Measurements from ENCODE around the gene GADL1. TPM values are rescaled to one million over a fixed set of nuclear protein-coding genes. Genes with fewer than 3 reads are reported as not detected.

Gene GADL1
- polyA plus RNA-seq, 1 experiment, result not detected

DNA sequence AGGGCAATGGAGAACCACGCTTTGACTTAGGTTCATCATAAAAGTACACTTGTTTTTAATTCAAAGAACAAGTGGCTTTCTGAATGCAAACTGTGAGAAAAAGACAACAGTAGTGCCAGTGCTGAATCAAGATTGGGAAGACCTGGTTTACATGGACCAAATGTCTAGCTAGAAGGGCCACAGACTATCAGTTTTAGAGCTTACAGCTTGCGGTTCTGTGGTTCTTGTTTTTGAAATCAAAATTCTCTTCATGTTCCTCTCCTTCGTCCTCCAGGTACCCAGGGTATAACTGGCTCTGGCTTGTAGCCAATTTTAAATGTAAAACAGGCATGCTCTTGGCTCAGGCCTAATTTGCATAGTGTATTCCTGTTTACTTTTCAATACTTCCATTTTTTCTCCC is 163.5 kb downstream of the GADL1 start:
- ChIA-PET CTCF (interaction anchor here (1.3 to 1.8 kb wide), 3 partner anchors 8 to 532 kb away, joined by 3 to 4 read pairs (median 3); no protein-coding TSS in a partner anchor), POLR2A (interaction anchor here (1.2 kb wide), 1 partner anchor 10 kb away, joined by 4 read pairs; no protein-coding TSS in a partner anchor)
- Histone ChIP-seq H3K27me3 (ENCODE audit: control insufficient read depth, insufficient read depth, low read length) (no peaks in the 10 kb centered on the region), H3K9me3 (ENCODE audit: control insufficient read depth, insufficient read depth, low read length) (no peaks in the 10 kb centered on the region), H3K4me3 (ENCODE audit: low read depth, low read length) (no peak overlapping the region), H3K27ac (ENCODE audit: low read depth, low read length) (no peak overlapping the region)
- DNase-seq (ENCODE audit: low read depth, low spot score), result no peak
- TF ChIP-seq, protein P1, sequence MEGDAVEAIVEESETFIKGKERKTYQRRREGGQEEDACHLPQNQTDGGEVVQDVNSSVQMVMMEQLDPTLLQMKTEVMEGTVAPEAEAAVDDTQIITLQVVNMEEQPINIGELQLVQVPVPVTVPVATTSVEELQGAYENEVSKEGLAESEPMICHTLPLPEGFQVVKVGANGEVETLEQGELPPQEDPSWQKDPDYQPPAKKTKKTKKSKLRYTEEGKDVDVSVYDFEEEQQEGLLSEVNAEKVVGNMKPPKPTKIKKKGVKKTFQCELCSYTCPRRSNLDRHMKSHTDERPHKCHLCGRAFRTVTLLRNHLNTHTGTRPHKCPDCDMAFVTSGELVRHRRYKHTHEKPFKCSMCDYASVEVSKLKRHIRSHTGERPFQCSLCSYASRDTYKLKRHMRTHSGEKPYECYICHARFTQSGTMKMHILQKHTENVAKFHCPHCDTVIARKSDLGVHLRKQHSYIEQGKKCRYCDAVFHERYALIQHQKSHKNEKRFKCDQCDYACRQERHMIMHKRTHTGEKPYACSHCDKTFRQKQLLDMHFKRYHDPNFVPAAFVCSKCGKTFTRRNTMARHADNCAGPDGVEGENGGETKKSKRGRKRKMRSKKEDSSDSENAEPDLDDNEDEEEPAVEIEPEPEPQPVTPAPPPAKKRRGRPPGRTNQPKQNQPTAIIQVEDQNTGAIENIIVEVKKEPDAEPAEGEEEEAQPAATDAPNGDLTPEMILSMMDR (IDR thresholded peaks at IDR 0.05; ENCODE audit: low read depth, low read length), result no peak

GRCh38 chr3:30729936-30730335 is 164.5 kb downstream of the GADL1 start:
- no peak overlapping the region for H3K4me3 ChIP-seq (ENCODE audit: low read depth, low read length)
- no peak for DNase-seq (ENCODE audit: low read depth, low spot score)
- no peaks in the 10 kb centered on the region for H3K9me3 ChIP-seq (ENCODE audit: control insufficient read depth, insufficient read depth, low read length)
- POLR2A ChIA-PET, result no interaction called here
- TF ChIP-seq, protein P1 (IDR thresholded peaks at IDR 0.05; ENCODE audit: low read depth, low read length), result no peak
- no peaks in the 10 kb centered on the region for H3K27me3 ChIP-seq (ENCODE audit: control insufficient read depth, insufficient read depth, low read length)
- CTCF ChIA-PET, result no interaction called here
- no peak overlapping the region for H3K27ac ChIP-seq (ENCODE audit: low read depth, low read length)

- POLR2A ChIA-PET, result no interaction called here
- H3K27ac ChIP-seq (ENCODE audit: low read depth, low read length), result no peak overlapping the region
- H3K4me3 ChIP-seq (ENCODE audit: low read depth, low read length), result no peak overlapping the region
- H3K9me3 ChIP-seq (ENCODE audit: control insufficient read depth, insufficient read depth, low read length), result no peaks in the 10 kb centered on the region
- CTCF ChIA-PET, result no interaction called here
- no peak for DNase-seq (ENCODE audit: low read depth, low spot score)
- H3K27me3 ChIP-seq (ENCODE audit: control insufficient read depth, insufficient read depth, low read length), result no peaks in the 10 kb centered on the region
- TF ChIP-seq, protein P1 (IDR thresholded peaks at IDR 0.05; ENCODE audit: low read depth, low read length), result no peak
Measured at GRCh38 chr3:30729512-30729911, 164.9 kb downstream of the GADL1 start.

- TF ChIP-seq, protein P1 (IDR thresholded peaks at IDR 0.05; ENCODE audit: low read depth, low read length), result no peak
- no peak overlapping the region for H3K4me3 ChIP-seq (ENCODE audit: low read depth, low read length)
- no peaks in the 10 kb centered on the region for H3K27me3 ChIP-seq (ENCODE audit: control insufficient read depth, insufficient read depth, low read length)
- POLR2A ChIA-PET, result no interaction called here
- CTCF ChIA-PET, result no interaction called here
- H3K9me3 ChIP-seq (ENCODE audit: control insufficient read depth, insufficient read depth, low read length), result no peaks in the 10 kb centered on the region
- DNase-seq (ENCODE audit: low read depth, low spot score), result no peak
- H3K27ac ChIP-seq (ENCODE audit: low read depth, low read length), result no peak overlapping the region
Measured at GRCh38 chr3:30728143-30728542, 166.3 kb downstream of the GADL1 start.

DNA sequence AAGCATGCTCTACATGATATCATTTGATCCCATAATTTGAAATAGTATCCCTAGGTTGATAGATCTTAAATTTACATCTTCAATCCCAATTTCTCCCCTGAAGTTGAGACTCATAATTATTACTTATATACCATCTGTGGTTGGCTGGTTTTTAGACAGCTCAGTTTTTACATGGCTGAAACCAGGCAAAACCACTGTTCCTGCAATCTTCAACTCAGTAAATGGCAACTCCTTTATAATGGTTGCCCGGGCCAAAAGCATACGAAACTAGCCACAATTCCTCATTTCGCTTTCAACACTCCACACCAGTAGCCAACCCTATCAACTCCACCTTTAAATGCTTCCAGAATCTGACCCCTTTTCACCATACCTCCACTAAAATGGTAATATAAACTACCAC is 169.6 kb downstream of the GADL1 start:
- H3K27ac ChIP-seq (ENCODE audit: low read depth, low read length), result no peak overlapping the region
- H3K4me3 ChIP-seq (ENCODE audit: low read depth, low read length), result no peak overlapping the region
- TF ChIP-seq, protein P1 (IDR thresholded peaks at IDR 0.05; ENCODE audit: low read depth, low read length), result no peak
- H3K27me3 ChIP-seq (ENCODE audit: control insufficient read depth, insufficient read depth, low read length), result no peaks in the 10 kb centered on the region
- CTCF ChIA-PET, result interaction anchor here (1.4 kb wide), 1 partner anchor 32 kb away, joined by 3 read pairs; no protein-coding TSS in a partner anchor
- no peaks in the 10 kb centered on the region for H3K9me3 ChIP-seq (ENCODE audit: control insufficient read depth, insufficient read depth, low read length)
- no peak for DNase-seq (ENCODE audit: low read depth, low spot score)
- POLR2A ChIA-PET, result no interaction called here
